GM21737 (cell line): ENCODE data around the gene RTN4R.

Experiments used
- ATAC-seq: cut with Tn5 transposase; IDR thresholded peaks from one replicate; pipeline ENCODE4 v1.9.1; 2021; ENCODE audit warnings: mild to moderate bottlenecking, moderate library complexity; ENCODE audit not compliant: unreplicated experiment

The RTN4R gene

DNA sequence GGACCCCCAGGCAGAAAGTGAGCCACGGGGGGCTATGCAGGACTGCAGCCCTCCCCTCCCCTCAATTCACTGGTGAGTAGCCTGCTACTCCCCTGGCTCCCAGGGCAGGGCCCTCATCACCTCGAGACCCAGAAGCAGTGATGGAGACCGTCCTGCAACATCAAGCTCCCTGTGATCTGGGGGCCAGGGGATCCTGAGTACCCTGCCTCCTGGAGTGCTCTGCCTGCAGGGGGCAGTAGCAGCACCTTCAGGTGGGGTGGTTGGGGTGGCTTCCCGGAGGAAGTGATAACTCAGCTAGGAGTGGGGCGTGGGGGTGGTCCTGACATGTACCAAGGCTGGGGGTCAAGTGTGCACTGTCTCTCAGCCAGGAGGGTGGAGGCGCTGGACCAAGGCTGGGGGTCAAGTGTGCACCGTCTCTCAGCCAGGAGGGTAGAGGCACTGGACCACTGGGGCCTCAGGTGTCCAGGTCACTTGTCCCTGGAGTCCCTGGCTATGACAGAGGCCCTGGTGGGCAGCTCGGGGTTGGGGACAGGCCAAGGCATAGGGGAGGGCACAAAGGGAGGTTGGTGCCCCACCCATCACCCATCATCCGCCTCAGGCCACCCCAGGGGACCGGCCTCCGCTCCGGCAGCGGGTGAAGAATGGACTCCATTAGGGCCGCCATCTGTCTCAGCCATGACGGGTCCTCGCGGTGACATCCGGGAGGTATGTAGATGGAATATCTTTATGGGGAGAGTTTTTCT, 9.4 kb downstream of the RTN4R start:
- no peak for ATAC-seq

DNA sequence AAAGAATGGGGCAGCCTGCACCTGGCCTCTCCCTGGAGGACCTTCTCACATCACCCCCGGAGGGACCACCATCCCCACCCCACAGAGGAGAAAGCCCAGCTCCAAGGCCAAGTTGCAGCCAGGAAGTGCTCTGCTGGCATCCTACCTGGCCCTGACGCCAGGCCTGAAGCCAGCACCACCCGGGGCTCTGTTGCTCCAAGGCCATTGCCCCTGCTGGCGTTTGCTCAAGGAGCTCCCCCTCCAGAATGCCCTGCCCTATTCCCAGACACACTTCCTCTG, 10.2 kb downstream of the RTN4R start:
- no peak for ATAC-seq

DNA sequence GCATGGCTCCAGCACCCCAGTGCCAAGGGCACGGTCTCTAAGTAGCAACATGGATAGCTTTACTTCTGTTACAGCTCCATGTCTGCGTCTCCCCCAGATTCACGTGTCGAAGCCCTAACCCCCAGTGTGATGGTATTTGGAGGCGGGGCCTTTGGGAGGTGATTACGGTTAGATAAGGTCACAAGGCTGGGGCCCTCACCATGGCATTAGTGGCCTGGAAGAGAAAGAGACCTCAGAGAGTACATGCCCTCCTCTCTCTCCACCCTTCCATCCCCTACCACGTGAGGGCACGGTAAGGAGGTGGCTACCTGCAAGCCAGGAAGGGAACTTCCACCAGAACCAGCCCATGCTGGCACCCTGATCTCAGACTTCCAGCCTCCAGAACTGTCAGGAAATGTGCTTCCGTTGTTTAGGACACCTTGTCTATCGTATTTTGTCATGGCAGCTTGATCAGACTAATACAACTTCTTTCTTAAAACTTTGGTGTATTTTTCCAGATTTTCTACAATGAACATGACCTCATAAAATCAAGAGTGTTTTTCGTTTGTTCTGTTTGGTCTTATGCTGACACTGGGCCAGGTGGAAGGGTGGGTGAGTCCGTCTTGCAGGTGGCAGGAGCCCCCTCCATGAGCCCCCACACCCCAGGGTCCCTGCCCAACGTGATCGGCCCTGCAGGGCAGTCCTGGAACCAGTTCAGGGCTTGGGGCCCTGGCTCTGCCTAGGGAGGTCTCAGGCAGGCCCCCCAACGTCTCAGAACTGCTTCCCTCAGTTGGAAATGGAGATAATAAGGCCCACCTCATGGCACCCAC, 10.7 kb downstream of the RTN4R start:
- no peak for ATAC-seq

DNA sequence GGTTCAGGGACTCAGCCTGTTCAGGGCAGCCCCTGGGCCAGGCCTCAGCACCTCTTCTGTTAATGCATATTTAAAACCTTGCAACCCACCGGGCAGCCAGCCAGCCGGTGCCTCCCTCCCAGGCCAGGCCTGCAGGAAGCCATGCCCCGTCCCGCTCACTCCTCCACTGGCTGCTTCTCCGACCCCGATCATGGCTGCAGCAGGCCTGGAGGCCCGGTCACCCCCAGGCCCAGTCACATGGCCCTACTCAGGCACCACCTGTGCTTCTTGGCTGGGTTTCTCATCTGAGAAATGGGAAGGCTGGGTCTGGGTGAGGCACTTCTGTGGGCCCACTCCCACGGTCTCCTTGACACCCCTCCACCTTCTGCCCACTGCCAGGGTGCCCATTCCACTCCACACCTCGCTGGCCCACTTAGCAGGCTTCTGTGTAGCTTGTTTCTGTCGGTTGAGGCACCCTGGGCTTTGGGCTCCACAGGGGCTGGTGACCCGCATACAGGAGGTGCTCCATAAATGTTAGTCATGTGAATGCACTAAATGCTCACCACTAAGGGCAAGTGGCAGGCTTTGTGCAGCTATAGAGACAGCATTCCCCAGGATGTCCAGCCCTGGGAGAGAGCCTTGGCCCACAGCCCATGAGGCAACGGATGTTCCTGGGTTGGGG, 11.4 kb downstream of the RTN4R start:
- ATAC-seq, result no peak

DNA sequence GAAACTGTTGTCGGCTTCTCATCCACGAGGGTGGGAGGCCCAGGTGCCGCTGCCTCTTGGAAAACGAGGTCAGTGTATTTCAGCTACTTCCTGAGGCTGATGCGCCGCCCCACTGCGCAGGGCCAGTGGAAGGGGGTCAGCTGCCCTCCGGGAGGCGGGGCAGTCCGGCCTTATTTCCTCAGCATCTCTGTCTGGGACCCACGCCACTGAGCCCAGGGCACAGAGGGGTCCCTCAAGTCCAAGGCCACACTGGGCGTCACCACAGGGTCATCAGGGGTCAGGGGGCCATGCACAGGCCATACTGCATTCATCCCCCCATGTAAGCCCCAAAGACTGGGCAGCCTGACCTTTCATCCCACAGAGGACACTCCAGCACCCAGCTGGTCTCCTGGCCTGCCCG, 12.1 kb downstream of the RTN4R start:
- no peak for ATAC-seq

DNA sequence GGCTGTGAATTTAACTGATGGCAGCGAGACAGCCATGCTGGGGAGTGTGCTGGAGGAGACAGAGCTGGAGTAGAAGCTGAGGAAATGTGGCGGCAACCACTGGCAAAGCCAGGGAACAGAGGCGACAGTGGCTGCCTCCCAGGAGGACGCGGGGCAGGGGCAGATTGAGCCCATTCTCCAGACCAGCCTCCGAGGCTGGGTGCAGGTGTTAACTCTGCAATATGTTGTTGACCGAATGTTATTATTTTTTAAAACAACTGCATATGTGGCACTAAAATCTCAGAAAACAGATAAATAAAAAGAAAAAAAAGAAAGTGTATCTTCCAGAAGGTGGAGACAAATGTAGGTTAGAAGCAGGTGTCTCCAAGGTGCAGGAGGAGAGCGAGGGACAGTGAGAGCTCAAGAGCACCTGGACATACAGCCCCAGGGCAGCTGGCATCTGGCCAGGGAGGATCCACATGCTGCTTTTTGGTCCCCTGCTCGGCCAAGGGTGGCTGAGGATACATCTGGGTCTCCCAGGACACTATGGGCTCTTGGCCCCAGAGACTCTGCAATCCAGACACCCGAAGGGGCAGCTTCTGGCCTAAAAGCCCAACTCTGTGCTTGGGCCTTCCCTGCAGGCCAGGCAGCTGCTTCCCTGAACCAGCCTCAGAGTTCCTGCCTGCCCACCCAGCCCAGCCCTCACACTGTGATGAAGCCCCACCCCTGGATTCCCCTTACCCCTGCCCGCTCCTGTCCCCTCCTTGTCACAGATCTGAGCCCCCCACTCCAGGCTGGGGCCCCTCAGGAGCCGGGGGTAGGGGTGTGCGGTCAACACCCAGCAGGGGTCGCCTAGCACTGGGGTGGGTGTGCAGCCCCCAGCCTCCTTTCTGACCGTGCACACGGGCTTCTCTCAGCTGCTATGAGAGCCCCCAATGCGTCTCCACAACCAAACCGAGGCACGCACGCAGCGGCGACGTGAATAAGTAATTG, 12.9 kb downstream of the RTN4R start:
- ATAC-seq, result no peak

DNA sequence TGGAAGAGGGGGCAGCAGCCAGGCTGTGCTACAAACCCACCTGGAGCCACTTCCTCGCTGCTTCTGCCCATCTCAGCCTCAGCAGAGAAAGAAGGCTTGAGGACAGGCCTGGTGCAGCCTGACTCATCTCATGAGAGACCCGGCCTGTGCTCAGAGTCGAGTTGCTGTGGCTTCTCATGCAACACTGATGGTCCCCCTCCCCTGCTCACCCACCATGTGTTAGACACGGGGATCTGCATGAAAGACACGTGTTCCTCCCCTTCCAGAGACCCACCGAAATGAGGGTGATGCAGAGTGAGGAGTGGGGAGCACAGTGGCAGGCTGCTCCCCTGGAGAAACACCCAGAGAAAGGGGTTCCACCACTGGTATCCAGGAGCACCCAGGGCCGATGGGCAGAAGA, 15.0 kb downstream of the RTN4R start:
- no peak for ATAC-seq

DNA sequence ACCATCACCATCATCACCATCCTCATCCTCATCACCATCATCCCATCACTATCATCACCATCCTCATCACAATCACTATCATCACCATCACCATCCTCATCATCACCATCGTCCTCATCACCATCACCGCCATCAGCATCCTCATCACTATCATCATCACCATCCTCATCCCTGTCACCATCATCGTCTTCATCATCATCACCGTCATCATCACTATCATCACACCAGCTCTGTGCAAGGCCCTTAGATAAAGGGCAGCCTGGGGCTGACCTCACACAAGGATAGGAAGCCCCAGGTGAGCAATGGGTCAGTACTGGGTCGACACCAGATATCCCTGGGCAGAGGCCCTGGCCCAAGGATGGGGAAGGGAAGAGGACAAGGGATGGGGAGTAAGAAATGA, 16.1 kb downstream of the RTN4R start:
- no peak for ATAC-seq

DNA sequence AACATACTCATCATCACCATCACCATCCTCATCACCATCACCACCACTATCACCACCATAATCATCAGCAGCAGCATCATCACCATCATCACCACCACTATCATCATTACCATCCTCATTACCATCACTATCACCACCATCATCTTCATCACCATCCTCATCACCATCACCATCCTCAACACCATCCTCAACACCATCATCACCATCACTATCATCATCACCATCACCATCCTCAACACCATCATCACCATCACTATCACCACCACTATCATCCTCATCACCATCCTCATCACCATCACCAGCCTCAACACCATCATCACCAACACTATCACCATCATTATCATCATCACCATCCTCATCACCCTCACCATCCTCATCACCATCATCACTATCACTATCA, 16.6 kb downstream of the RTN4R start:
- no peak for ATAC-seq

DNA sequence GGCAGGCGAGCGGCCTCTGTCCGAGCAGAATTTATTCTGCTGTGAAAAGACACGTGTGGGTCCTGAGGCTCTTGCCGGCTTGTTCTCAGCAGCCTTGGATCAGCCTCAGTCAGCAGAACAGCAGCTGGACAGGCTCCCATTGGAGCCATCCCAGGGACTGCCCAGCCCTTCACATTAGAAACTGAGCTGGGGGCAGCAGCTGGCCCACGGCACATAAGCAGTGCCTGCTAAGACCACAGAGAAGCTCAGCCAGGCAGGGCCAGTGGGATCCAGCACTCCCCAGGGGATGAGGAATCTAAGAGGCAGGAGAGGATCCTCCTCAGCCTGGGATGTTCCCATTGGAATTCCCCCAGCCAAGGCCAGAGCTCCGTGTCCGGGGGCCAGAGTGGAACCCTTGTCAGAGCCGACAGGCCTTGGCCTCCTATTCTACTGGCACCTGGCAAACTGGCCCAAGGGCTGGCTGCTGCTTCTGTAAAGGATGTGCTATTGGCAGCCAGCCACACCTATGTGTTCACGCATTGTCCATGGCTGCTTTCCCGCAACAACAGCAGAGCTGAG, 18.2 kb downstream of the RTN4R start:
- no peak for ATAC-seq

DNA sequence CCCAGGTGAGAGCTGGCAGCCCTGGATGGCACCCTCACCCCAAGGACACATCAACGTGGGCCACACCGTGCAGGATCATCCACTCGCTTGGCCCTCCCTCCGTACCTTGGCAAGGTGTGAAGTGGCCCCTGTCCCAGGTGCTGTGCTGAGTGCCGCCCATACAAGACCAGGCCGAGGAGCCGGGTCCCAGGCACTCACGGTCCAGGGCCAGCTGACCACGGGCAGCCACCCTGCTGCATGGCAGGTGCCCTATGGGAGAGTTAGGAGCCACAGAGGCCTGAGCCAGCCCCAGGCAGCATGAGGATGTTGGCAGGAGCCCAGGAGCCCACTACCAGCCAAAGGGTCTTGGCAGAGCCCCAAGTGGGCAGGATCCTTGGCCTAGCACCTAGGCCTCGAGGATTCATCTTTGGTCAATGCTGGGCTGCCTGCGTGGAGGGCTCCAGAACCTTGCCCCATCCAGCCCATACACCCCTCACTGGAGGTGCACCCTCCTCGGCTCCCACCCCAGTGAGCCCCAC, 19.6 kb downstream of the RTN4R start:
- no peak for ATAC-seq

DNA sequence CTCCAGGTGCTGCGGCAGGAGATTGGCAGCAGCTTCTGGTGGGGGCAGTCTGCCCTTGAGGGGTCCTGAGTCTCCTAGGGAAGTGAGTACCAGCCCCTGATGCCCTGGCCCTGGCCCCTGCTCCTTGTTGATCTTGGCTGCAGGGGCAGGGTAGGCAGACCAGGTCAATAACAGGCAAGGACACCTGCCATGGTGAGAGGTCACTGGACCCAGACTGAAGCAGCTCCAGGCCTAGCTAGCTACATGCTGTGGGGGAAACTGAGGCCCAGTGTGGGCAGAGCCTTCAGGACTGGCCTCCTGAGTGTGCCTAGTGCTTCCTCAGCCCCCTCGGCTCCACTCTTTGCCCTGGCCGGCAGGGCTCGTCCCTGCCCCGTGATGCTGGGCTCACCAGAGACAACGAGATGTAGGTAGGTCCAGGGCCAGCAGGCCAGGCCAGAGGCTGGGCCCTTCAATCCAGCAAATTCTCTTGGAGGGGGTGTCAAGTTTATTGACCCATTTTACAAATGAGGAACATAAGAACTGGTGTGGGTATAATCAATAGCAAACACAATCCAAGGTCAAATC, 20.4 kb downstream of the RTN4R start:
- no peak for ATAC-seq

DNA sequence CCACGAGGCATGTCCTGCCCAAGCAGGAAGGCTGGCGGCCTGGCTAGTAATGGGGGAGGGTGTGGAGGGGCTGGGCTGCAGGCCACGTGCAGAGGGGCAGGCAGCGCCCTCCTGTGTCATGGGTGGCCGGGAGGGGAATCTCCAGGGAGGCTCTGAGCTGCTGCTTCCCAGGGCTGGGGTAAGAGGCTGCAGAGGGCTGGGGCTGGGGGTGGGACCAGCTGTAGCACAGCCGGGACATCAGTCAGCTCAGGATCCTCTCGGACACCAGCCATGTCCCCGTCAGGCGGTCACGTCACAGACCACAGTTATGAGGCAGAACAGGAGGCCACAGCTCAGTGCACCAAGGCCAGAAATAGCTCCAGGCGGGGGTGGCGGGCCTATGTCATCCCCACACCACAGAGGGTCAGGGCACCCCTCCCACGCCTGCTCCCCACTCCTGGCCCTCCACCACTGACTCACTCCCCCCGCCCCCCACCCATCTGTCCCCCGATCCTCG, 21.1 kb downstream of the RTN4R start:
- ATAC-seq, result peak; percentile 37

DNA sequence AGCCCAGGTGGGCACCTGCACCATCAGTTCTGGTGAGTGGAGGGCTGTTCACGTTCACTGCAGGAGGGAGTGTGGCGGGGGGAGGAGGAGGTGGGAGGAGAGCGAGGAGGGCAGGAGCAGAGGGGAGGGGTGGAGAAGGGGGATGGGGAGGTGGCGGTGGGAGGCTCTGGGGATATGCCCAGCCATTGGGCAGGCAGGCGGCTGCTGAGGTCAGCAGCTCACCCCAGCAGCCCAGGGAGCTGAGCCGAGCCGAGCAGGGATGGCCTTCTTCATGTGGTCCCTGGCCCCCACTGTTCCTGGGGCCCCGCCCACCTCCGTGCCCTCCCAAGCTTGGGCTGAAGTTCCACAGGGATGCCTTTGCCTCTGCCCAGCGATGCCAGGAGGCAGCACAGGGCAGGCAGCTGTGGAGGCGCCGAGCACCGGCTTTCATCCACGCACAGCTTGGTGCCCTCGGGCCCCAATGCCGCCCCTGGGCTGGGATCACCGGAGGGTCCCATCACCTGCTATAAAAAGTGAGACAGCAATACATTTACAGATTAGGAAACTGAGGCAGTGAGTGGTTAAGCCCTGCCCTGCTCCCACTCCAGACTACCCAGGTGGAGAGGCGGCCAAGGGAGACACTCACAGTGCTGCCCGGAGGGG, 21.6 kb downstream of the RTN4R start:
- no peak for ATAC-seq

DNA sequence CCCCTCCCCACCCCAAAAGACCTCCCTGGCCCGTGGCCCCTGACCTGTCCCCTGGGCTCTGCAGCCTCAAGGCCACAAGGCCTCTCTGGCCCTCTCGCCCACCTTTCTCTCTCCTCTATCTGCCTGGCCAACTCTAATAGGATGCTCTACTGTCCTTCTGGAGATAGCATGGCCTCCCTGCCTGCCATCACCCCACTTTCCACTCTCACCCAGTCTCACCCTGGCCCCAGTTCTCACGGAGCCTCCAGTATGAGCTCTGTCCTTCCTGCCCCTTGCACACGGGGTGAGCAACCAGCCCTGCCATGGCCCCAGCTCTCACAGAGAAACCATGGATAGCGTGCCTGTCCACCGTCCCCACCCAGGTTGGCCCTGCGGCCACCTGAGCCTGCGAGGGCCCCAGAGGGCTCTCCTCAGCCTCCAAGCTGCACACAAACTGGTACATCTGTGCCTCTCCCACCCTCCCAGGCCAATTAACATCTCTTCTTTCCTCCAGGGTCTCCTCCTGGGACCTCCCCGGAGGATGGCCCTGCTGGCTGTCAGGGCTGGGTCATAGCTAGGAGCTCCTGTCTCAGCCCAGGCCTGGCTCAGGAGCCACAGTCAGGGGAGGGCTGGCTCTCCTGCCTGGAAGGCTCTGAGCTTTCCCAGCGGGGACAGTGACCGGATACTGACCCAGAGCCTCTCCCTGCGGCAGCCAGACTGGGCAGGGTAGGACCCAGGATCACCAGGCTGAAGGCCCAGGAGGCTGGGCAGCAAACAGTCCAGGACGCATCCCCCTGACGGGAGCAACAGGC, 22.3 kb downstream of the RTN4R start:
- no peak for ATAC-seq

DNA sequence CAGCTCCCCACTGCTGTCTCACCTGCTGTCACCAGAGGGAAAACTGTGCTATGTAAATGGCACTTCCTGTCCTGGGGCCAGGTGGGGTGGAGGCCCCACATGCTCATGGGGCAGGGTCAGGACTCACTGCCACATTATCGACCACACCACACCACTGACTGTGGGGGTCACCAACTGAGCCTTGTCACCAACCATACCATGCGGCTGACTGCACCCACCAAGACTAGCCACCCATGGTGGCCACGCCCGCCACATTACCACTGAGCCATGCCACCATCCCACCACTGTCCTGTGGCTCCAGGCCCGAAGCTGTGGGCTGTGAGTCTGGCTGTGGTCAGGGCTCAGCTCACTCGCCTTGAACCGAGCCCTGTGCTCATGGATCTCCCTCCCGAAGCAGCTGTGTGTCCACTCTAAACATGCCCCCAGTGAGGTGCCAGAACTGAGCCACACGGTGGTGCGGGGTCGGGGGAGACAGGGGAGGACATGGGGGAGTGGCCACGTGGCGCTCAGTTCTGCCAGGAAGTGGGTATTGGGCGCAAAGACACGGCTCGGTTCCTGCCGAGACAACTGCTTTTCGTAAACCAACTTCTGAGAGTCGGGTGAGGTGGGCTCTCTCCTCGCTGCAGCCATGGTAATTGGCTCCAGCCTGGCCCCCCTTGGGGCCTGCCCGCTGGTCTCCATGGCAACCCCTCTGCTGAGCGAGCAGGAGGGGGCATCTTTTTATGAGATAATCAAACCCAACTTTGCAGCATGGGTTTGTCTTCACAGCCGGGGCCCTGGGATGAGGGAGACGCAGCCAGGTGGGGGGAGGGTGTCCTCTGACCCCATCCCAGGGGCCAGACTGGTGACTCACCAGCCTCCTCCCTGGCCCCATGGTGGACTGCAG, 23.2 kb downstream of the RTN4R start:
- ATAC-seq, result no peak

DNA sequence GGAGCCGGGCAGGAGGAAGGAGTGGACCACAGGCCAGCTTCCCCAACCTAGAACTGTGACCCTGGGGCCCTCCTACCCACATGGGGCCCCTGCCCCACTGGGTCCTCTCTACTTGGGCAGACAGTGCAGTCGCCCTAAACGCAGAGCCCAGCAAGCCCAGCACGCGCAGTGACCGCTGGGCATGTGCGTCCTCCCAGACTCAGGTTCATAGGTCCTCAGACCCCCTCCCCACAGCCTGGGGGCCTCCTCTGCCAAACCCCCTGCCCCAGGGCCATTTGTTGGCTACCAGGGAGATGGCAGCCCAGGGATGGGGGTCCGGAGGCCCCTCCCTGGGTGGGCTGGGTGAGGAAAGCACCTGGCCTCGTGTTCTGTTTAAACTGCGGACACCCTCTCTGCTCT, 23.9 kb downstream of the RTN4R start:
- ATAC-seq, result no peak
